Activated naive CD8-positive, alpha-beta T cell treated with anti-CD3 and anti-CD28 coated beads, Interleukin-2, amount 10 ng/mL, durations not matched to agents 7 days and 5 days (primary cell): Measurements from ENCODE around the gene ZNF425. TPM values are rescaled to one million over a fixed set of nuclear protein-coding genes. Genes with fewer than 3 reads are reported as not detected.
"Not testable (repeated sequence)": the region's sequence is repeated elsewhere in the genome, so short reads cannot be mapped to it uniquely, and the experiment has no call there.

Experiments used
- ATAC-seq: fragments of 150-1000 bp; cut with Tn5 transposase; one replicate; pipeline ENCODE4 v1.10.0; 2021; ENCODE audit warnings: low read depth, moderate library complexity
- POLR2A ChIA-PET: fragments of 350-600 bp; sonication (Branson Sonifier 250); formaldehyde crosslinking; loops from one replicate; lab custom pipeline; 2021; ENCODE audit warnings: antibody characterized with exemption; lab: Charles Lee
- DNase-seq: peaks from one replicate; pipeline ENCODE4 v3.0.0; 2021
- H3K27ac Mint-ChIP-seq: one replicate; pipeline ENCODE4 v1.8.0; 2022; ENCODE audit warnings: mild to moderate bottlenecking, mixed read lengths
- H3K27me3 Mint-ChIP-seq: one replicate; pipeline ENCODE4 v1.8.0; 2022; ENCODE audit warnings: mild to moderate bottlenecking, moderate library complexity, mixed read lengths
- H3K36me3 Mint-ChIP-seq: one replicate; pipeline ENCODE4 v1.8.0; 2021; ENCODE audit warnings: mild to moderate bottlenecking, mixed read lengths
- H3K4me1 Mint-ChIP-seq: one replicate; pipeline ENCODE4 v1.8.0; 2021; ENCODE audit warnings: mixed read lengths
- H3K4me3 Mint-ChIP-seq: one replicate; pipeline ENCODE4 v1.8.0; 2022; ENCODE audit warnings: mild to moderate bottlenecking, moderate library complexity, mixed read lengths
- H3K9me3 Mint-ChIP-seq: one replicate; pipeline ENCODE4 v1.8.0; 2021; ENCODE audit warnings: mixed read lengths
- total RNA-seq, 2 experiments: library from RNA; stranded (reverse); gene quantifications; one replicate each; pipeline ENCODE4 v1.2.3, GENCODE V29; 2021

The ZNF425 gene
- total RNA-seq, 2 experiments from 2014 or later, result 1.0 to 1.4 TPM

- POLR2A ChIA-PET, result interaction anchor here (0.6 to 3.1 kb wide), 7 partner anchors 21 to 477 kb away, joined by 3 to 52 read pairs (median 4); partner anchors contain the start of genes ZNF282, ZNF425 and ZNF783
- peaks cover 15% of the 10 kb centered on the region for H3K4me1 Mint-ChIP-seq
- DNase-seq (no peak), ATAC-seq (peak; percentile 40)
- H3K4me3 Mint-ChIP-seq, result peak overlapping the region; percentile 86
- H3K27me3 Mint-ChIP-seq, result no peaks in the 10 kb centered on the region
- H3K36me3 Mint-ChIP-seq, result peaks cover 4% of the 10 kb centered on the region
- H3K27ac Mint-ChIP-seq, result peak overlapping the region; percentile 69
- no peaks in the 10 kb centered on the region for H3K9me3 Mint-ChIP-seq
These were observed 21.9 kb upstream of the ZNF425 start for GRCh38 chr7:149147752-149148653.

GRCh38 chr7:149147072-149147751 lies 21.1 kb upstream of the ZNF425 start, which contains the start of gene ZNF398:
Gene ZNF398, plus strand, starts transcription at chr7:149147453. Its CDS starts 290 bp downstream, at chr7:149147743.
- Mint-ChIP-seq H3K27me3 (no peaks in the 10 kb centered on the region), H3K4me3 (peak within 1 kb of the TSS; percentile 89), H3K27ac (peak within 1 kb of the TSS; percentile 92), H3K4me1 (peaks cover 15% of the 10 kb centered on the region), H3K9me3 (no peaks in the 10 kb centered on the region), H3K36me3 (peaks cover 4% of the 10 kb centered on the region)
- DNase-seq (peak; percentile 90), ATAC-seq (peak; percentile 79)
- POLR2A ChIA-PET, result interaction anchor here (0.6 to 3.1 kb wide), 11 partner anchors 10 to 478 kb away, joined by 3 to 52 read pairs (median 4); partner anchors contain the start of genes ZNF282, ZNF425 and ZNF783

GRCh38 chr7:149145031-149145845 lies 19.1 kb upstream of the ZNF425 start:
- Mint-ChIP-seq H3K4me1 (peaks cover 12% of the 10 kb centered on the region), H3K27me3 (no peaks in the 10 kb centered on the region), H3K4me3 (peak overlapping the region; percentile 26), H3K9me3 (no peaks in the 10 kb centered on the region), H3K36me3 (peaks cover 4% of the 10 kb centered on the region), H3K27ac (peak overlapping the region; percentile 64)
- DNase-seq (no peak), ATAC-seq (no peak)
- POLR2A ChIA-PET, result interaction anchor here (3.1 kb wide), 1 partner anchor 19 kb away, joined by 52 read pairs; the partner anchor contains the start of gene ZNF425

- not testable (repeated sequence) for H3K27ac Mint-ChIP-seq
These were observed 18.4 kb upstream of the ZNF425 start for GRCh38 chr7:149144436-149144922.

GRCh38 chr7:149141893-149142292 lies 15.8 kb upstream of the ZNF425 start:
- H3K9me3 Mint-ChIP-seq, result no peaks in the 10 kb centered on the region
- peaks cover 5% of the 10 kb centered on the region for H3K4me1 Mint-ChIP-seq
- H3K4me3 Mint-ChIP-seq, result no peak overlapping the region
- POLR2A ChIA-PET, result interaction anchor here (0.5 kb wide), 1 partner anchor 14 kb away, joined by 3 read pairs; no protein-coding TSS in a partner anchor
- H3K27me3 Mint-ChIP-seq, result no peaks in the 10 kb centered on the region
- no peak for DNase-seq
- peaks cover 3% of the 10 kb centered on the region for H3K36me3 Mint-ChIP-seq
- no peak for ATAC-seq
- H3K27ac Mint-ChIP-seq, result no peak overlapping the region

More at GRCh38 chr7:149144436-149144922, 18.4 kb upstream of the ZNF425 start:
- H3K36me3 Mint-ChIP-seq, H3K27me3 Mint-ChIP-seq, H3K4me3 Mint-ChIP-seq, ATAC-seq, DNase-seq, H3K9me3 Mint-ChIP-seq: not testable (repeated sequence)
- POLR2A ChIA-PET, result interaction anchor here (1.9 kb wide), 1 partner anchor 18 kb away, joined by 6 read pairs; the partner anchor contains the start of gene ZNF425
- peaks cover 12% of the 10 kb centered on the region for H3K4me1 Mint-ChIP-seq

- no peak for DNase-seq
- Mint-ChIP-seq H3K4me1 (peaks cover 4% of the 10 kb centered on the region), H3K27ac (no peak overlapping the region), H3K4me3 (no peak overlapping the region), H3K9me3 (no peaks in the 10 kb centered on the region), H3K36me3 (peaks cover 3% of the 10 kb centered on the region), H3K27me3 (no peaks in the 10 kb centered on the region)
- no peak for ATAC-seq
- POLR2A ChIA-PET, result no interaction called here
These were observed 14.7 kb upstream of the ZNF425 start for GRCh38 chr7:149140831-149141230.

- DNase-seq (no peak), ATAC-seq (no peak)
- Mint-ChIP-seq H3K27me3 (no peaks in the 10 kb centered on the region), H3K4me3 (no peak overlapping the region), H3K36me3 (peaks cover 22% of the 10 kb centered on the region), H3K9me3 (no peaks in the 10 kb centered on the region), H3K27ac (no peak overlapping the region), H3K4me1 (no peaks in the 10 kb centered on the region)
- POLR2A ChIA-PET, result interaction anchor here (1.4 kb wide), 1 partner anchor 10 kb away, joined by 6 read pairs; the partner anchor contains the start of gene ZNF425
These were observed 10.0 kb upstream of the ZNF425 start for GRCh38 chr7:149136118-149136517.

- Mint-ChIP-seq H3K27ac (no peak overlapping the region), H3K27me3 (no peaks in the 10 kb centered on the region), H3K36me3 (peaks cover 43% of the 10 kb centered on the region), H3K9me3 (peaks cover 4% of the 10 kb centered on the region), H3K4me3 (no peak overlapping the region), H3K4me1 (peaks cover 4% of the 10 kb centered on the region)
- no peak for DNase-seq
- POLR2A ChIA-PET, result interaction anchor here (0.7 kb wide), 1 partner anchor 14 kb away, joined by 4 read pairs; the partner anchor contains the start of gene ZNF398
- no peak for ATAC-seq
These were observed 7.0 kb upstream of the ZNF425 start for GRCh38 chr7:149133028-149133710.

GRCh38 chr7:149130572-149131198 lies 4.6 kb upstream of the ZNF425 start:
- no peak for DNase-seq
- H3K27ac Mint-ChIP-seq, result no peak overlapping the region

GRCh38 chr7:149126662-149127266 lies 640 bp upstream of the ZNF425 start:
- Mint-ChIP-seq H3K27ac (peak overlapping the region; percentile 100), H3K27me3 (no peaks in the 10 kb centered on the region), H3K9me3 (peaks cover 4% of the 10 kb centered on the region), H3K4me1 (peaks cover 20% of the 10 kb centered on the region), H3K36me3 (peaks cover 40% of the 10 kb centered on the region), H3K4me3 (peak overlapping the region; percentile 100)
- ATAC-seq, result peak; percentile 55
- DNase-seq, result peak; percentile 81
- POLR2A ChIA-PET, result interaction anchor here (0.7 to 4.5 kb wide), 9 partner anchors 9 to 214 kb away, joined by 3 to 52 read pairs (median 6); partner anchors contain the start of genes ZNF282 and ZNF398

More at GRCh38 chr7:149130572-149131198, 4.6 kb upstream of the ZNF425 start:
- Mint-ChIP-seq H3K36me3 (peaks cover 51% of the 10 kb centered on the region), H3K4me3 (no peak overlapping the region), H3K27me3 (no peaks in the 10 kb centered on the region), H3K4me1 (peaks cover 10% of the 10 kb centered on the region), H3K9me3 (peaks cover 4% of the 10 kb centered on the region)
- ATAC-seq, result no peak
- POLR2A ChIA-PET, result no interaction called here
